GM19468 (cell line): Measurements from ENCODE around the gene RAB40B.

Experiments used
- ATAC-seq: cut with Tn5 transposase; IDR thresholded peaks from one replicate; pipeline ENCODE4 v1.9.1; 2021; ENCODE audit warnings: mild to moderate bottlenecking, moderate library complexity, moderate number of reproducible peaks; ENCODE audit not compliant: unreplicated experiment; ENCODE audit errors: extremely low read depth

Gene RAB40B

GRCh38 chr17:82718986-82719685 lies 20.6 kb upstream of the RAB40B start:
- ATAC-seq: no peak

GRCh38 chr17:82716203-82717010 lies 17.9 kb upstream of the RAB40B start, which contains the start of gene FN3KRP:
Gene FN3KRP (plus strand): TSS chr17:82716706. CDS start chr17:82716756, 50 bp downstream.
- peak; percentile 34 for ATAC-seq

- ATAC-seq: no peak
Measured at GRCh38 chr17:82713071-82713723, 14.7 kb upstream of the RAB40B start.

GRCh38 chr17:82710499-82711232 lies 12.2 kb upstream of the RAB40B start:
- no peak for ATAC-seq

- no peak for ATAC-seq
Measured at GRCh38 chr17:82709676-82710498, 11.4 kb upstream of the RAB40B start.

GRCh38 chr17:82709024-82709675 lies 10.7 kb upstream of the RAB40B start:
- no peak for ATAC-seq

- no peak for ATAC-seq
Measured at GRCh38 chr17:82705756-82706155, 7.3 kb upstream of the RAB40B start.

- no peak for ATAC-seq
Measured at GRCh38 chr17:82704886-82705285, 6.4 kb upstream of the RAB40B start.

GRCh38 chr17:82703935-82704865 lies 5.7 kb upstream of the RAB40B start:
- ATAC-seq: no peak

- ATAC-seq: no peak
Measured at GRCh38 chr17:82703036-82703745, 4.7 kb upstream of the RAB40B start.

GRCh38 chr17:82702231-82702927 lies 3.9 kb upstream of the RAB40B start:
- ATAC-seq: no peak

- no peak for ATAC-seq
Measured at GRCh38 chr17:82699551-82699950, 1.1 kb upstream of the RAB40B start.

GRCh38 chr17:82698974-82699442 lies 510 bp upstream of the RAB40B start:
- no peak for ATAC-seq

- no peak for ATAC-seq
Measured at GRCh38 chr17:82697808-82698064, 762 bp downstream of the RAB40B start.

- no peak for ATAC-seq
Measured at GRCh38 chr17:82696916-82697807, 1.3 kb downstream of the RAB40B start.

- ATAC-seq: no peak
Measured at GRCh38 chr17:82696259-82696658, 2.2 kb downstream of the RAB40B start.
